Esophagus squamous epithelium (tissue), 5 donors: ENCODE data around the gene MCU. TPM values are rescaled to one million over a fixed set of nuclear protein-coding genes. Genes with fewer than 3 reads are reported as not detected.

ENCODE experiments used
- DNase-seq: peaks from one replicate; lab custom pipeline; 2025; lab: John Stamatoyannopoulos, UW
- H3K27ac ChIP-seq, 4 donors: fragments of 200-600 bp; sonication (generic); one replicate each; pipeline ENCODE4 v1.5.1; 2016 to 2019; ENCODE audit warnings: mild to moderate bottlenecking in 1 of 4
- H3K27me3 ChIP-seq, 4 donors: fragments of 200-600 bp; sonication (generic); 1 replicate in 3 of 4; 2 replicates in 1 of 4; pipeline versions ENCODE4 v1.5.1 to v1.6.0; 2017 to 2021; ENCODE audit warnings: antibody characterized with exemption in 1 of 4
- H3K36me3 ChIP-seq, 3 donors: fragments of 200-600 bp; sonication (generic); one replicate each; pipeline ENCODE4 v1.5.1; 2016 to 2019
- H3K4me1 ChIP-seq, 3 donors: fragments of 200-600 bp; sonication (generic); one replicate each; pipeline ENCODE4 v1.5.1; 2017 to 2019
- H3K4me3 ChIP-seq, 4 donors: fragments of 200-600 bp; sonication (generic); 1 replicate in 3 of 4; 2 replicates in 1 of 4; pipeline ENCODE4 v1.5.1; 2016 to 2019; ENCODE audit warnings: mild to moderate bottlenecking in 2 of 4, moderate library complexity in 1 of 4
- H3K9me3 ChIP-seq, 3 donors: fragments of 200-600 bp; sonication (generic); one replicate each; pipeline ENCODE4 v1.5.1; 2016 to 2019
- POLR2A ChIP-seq, 4 donors: fragments of 450-650 bp; IDR thresholded peaks; one replicate each; pipeline ENCODE4 v1.6.1; 2017; ENCODE audit warnings: antibody characterized with exemption in 4 of 4, mild to moderate bottlenecking in 4 of 4, moderate library complexity in 3 of 4
- WGBS, 2 donors: methylation state at CpG; one replicate each; pipeline ENCODE4 v1.1.5; 2018; 5-methylcytosine and 5-hydroxymethylcytosine counted together
- intact Hi-C: fragments of 100-400 bp; cut with DNase I; formaldehyde crosslinking; loops from one replicate; pipeline ENCODE4 v1.15.0; 2022
- total RNA-seq, 4 donors: library from RNA; depleted of rRNA; stranded (reverse); fragments of >200 nt; gene quantifications; one replicate each; pipeline ENCODE4 v1.1.0, GENCODE V29; 2016
- TF ChIP-seq, protein P1 (sequence below), 6 experiments: fragments of 450-650 bp in 4 of 6; fragments of 200-600 bp in 2 of 6; sonication (generic) in 2 of 6; IDR thresholded peaks; one replicate each; pipeline ENCODE4 v1.5.1; 2016 to 2019; ENCODE audit warnings: antibody characterized with exemption in 6 of 6, mild to moderate bottlenecking in 4 of 6, moderate library complexity in 4 of 6
- donor health status: DM: yes; HTN: yes; CAD: no.

MCU gene
- total RNA-seq, 4 donors from 2014 or later = 19.9 to 30.0 (median 23.4) TPM

DNA sequence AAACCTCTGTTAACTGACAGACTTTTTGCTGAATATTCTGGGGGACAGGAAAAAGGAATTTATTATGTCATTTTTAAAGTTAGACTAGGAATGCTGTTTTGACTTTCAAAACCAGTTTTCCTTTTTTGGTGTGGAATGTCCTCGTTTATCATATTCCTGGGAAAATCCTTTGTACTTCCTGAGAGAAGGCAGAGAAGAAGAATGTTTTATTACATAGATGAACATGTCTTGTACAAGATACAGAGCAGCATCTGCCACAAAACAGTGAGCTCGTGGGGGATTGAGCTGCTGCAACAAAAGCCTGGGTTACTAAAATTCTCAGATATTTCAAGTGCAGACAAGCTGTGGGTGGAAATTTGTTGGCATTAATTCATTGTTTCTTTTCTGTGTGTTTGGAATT lies 20.2 kb downstream of the MCU start:
- H3K27me3 ChIP-seq = no peaks in the 10 kb centered on the region
- peak overlapping the region in 1 of 4 donors; percentile 5 for H3K4me3 ChIP-seq
- DNase-seq = no peak
- intact Hi-C loops = no loop called here
- peaks cover 5 to 43% (median 22%) of the 10 kb centered on the region in 3 donors for H3K4me1 ChIP-seq
- H3K9me3 ChIP-seq = no peaks in the 10 kb centered on the region
- peaks cover 0 to 23% (median 0%) of the 10 kb centered on the region in 3 donors for H3K36me3 ChIP-seq
- 15 to 24% methylated on average over 2 of the region's 2 CpGs for WGBS, 2 donors
- TF ChIP-seq, protein P1, sequence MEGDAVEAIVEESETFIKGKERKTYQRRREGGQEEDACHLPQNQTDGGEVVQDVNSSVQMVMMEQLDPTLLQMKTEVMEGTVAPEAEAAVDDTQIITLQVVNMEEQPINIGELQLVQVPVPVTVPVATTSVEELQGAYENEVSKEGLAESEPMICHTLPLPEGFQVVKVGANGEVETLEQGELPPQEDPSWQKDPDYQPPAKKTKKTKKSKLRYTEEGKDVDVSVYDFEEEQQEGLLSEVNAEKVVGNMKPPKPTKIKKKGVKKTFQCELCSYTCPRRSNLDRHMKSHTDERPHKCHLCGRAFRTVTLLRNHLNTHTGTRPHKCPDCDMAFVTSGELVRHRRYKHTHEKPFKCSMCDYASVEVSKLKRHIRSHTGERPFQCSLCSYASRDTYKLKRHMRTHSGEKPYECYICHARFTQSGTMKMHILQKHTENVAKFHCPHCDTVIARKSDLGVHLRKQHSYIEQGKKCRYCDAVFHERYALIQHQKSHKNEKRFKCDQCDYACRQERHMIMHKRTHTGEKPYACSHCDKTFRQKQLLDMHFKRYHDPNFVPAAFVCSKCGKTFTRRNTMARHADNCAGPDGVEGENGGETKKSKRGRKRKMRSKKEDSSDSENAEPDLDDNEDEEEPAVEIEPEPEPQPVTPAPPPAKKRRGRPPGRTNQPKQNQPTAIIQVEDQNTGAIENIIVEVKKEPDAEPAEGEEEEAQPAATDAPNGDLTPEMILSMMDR (IDR thresholded peaks at IDR 0.05) = no peak
- TF ChIP-seq POLR2A (IDR thresholded peaks at IDR 0.05) = no peak
- peak overlapping the region in 3 of 4 donors; percentile 42 to 56 (median 51) for H3K27ac ChIP-seq

DNA sequence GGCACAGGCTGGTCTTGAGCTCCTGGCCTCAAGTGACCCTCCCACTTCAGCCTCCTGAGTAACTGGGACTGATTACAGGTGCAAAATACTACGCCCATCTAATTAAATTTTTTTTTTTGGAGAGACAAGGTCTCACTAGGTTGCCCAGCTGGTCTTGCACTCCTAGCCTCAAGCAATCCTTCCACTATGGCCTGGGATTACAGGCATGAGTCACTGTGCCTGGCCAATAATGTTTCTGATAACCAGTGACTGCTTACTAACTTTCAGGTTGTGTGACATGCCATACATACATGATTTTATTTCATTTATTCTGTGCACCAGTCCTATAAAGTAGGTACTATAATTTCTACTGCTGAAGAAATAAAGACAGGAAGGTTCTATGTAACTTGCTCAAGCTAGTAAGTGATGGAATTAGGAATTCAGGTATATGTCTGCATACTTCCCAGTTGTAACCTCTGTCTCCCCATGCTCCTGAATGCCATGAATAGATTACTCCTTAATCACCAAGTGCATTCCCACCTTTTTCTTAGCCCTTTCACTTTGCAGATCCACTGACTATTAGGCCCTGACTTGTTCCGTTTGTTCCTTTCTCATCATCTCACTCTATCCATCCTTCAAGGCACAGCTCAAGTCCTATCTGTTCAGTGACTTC lies 28.1 kb downstream of the MCU start:
- TF ChIP-seq, protein P1 (IDR thresholded peaks at IDR 0.05) = no peak
- TF ChIP-seq POLR2A (IDR thresholded peaks at IDR 0.05) = no peak
- no peak for DNase-seq
- intact Hi-C loops = no loop called here
- Histone ChIP-seq H3K9me3 (no peaks in the 10 kb centered on the region), H3K4me3 (no peak overlapping the region), H3K4me1 (peaks cover 0 to 7% (median 0%) of the 10 kb centered on the region in 3 donors), H3K27ac (no peak overlapping the region), H3K27me3 (no peaks in the 10 kb centered on the region), H3K36me3 (peaks cover 0 to 25% (median 0%) of the 10 kb centered on the region in 3 donors)
- 94 to 97% methylated on average over 2 of the region's 2 CpGs for WGBS, 2 donors

DNA sequence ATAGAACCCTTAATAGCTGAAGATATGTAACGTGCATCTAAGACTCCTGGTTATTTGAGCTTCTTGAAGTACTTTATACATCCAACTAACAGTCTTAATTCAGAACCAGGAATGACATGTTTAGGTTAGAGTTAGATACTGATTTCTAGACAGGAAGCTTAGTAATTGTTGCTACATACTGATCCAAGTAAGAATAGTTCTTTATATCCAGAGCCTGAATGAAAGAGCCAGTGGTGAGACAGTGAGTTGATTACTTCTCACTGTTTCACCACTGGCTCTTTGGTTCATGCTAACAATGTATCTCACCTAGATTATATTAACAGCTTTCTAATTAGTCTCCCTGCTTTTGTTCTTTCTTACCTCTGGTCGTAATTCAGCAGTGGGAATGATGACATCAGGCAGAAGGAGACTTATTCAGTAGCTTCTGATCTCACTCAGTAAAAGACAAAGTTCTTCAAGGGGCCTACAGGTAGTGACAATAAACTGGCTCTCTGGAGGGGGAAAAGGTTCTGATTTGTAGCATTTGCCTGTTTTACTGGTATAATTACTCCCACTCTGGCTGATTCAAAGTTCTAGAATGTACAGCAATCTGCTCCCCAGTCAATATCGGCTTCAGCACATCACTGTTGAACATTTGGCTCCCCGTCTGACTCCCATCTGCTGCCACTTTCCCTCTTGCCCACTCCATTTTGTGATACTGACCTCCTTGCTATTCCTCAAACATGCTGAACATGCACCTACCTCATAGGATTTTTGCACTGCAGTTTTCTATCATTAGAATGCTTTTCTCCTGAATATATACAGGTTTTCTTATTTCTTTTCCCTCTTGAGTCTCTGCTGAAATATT lies 29.1 kb downstream of the MCU start:
- DNase-seq = no peak
- 85 to 90% methylated on average over 4 of the region's 4 CpGs for WGBS, 2 donors
- Histone ChIP-seq H3K36me3 (peaks cover 0 to 15% (median 0%) of the 10 kb centered on the region in 3 donors), H3K27ac (no peak overlapping the region), H3K9me3 (no peaks in the 10 kb centered on the region), H3K4me3 (no peak overlapping the region), H3K4me1 (peaks cover 0 to 7% (median 0%) of the 10 kb centered on the region in 3 donors), H3K27me3 (no peaks in the 10 kb centered on the region)
- intact Hi-C loops = no loop called here
- TF ChIP-seq, protein P1 (IDR thresholded peaks at IDR 0.05) = no peak
- TF ChIP-seq POLR2A (IDR thresholded peaks at IDR 0.05) = no peak

DNA sequence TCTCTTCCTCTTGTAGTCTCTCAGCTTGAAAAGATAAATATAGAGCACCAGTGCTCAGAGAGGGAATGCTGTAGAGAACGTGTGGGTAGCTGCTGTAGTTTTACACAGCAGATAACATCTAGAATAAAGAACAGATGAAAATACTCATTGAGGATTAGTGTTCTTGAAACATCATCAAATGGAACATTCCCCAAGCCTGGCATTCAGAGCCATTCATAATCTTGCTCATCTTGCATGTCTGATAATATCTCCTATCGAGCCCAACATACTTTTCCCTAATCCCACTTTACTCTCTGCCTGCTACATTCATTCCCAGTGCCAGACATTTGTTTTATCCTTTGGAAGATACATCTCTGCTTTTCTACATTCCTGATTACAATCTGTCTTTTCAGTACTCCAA lies 35.2 kb downstream of the MCU start:
- TF ChIP-seq, protein P1 (IDR thresholded peaks at IDR 0.05) = no peak
- TF ChIP-seq POLR2A (IDR thresholded peaks at IDR 0.05) = no peak
- WGBS, 2 donors = 64 to 75% methylated on average over 2 of the region's 2 CpGs
- intact Hi-C loops = no loop called here
- no peaks in the 10 kb centered on the region for H3K36me3 ChIP-seq
- H3K27ac ChIP-seq = no peak overlapping the region
- DNase-seq = no peak
- no peaks in the 10 kb centered on the region for H3K9me3 ChIP-seq
- peaks cover 0 to 5% (median 0%) of the 10 kb centered on the region in 3 donors for H3K4me1 ChIP-seq
- H3K27me3 ChIP-seq = no peaks in the 10 kb centered on the region
- H3K4me3 ChIP-seq = no peak overlapping the region

DNA sequence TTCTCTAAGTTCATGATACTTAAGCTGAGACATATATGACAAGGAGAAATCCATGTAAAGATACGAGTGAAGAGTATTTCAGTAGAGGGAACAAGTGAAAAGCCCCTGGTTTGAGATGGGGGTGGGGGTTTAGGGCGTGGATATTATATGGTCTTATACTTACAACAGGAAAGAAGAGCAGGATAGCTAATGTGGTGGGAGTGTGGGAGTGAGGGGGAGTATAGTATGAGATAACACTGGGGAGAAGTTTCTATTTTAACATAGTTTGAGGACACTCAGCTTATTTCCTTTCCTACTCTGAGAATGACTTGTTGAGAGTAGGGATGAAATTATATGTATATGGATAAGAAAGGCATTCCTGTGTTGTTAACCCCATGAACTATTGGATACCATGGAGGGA lies 36.5 kb downstream of the MCU start:
- Histone ChIP-seq H3K27ac (no peak overlapping the region), H3K4me3 (no peak overlapping the region), H3K27me3 (no peaks in the 10 kb centered on the region), H3K4me1 (peaks cover 0 to 5% (median 0%) of the 10 kb centered on the region in 3 donors), H3K9me3 (no peaks in the 10 kb centered on the region), H3K36me3 (no peaks in the 10 kb centered on the region)
- no peak for TF ChIP-seq POLR2A (IDR thresholded peaks at IDR 0.05)
- TF ChIP-seq, protein P1 (IDR thresholded peaks at IDR 0.05) = no peak
- no peak for DNase-seq
- whole genome bisulfite sequencing, 2 donors = 83 to 87% methylated on average over 2 of the region's 2 CpGs
- intact Hi-C loops = no loop called here
